Liver (tissue), 3 donors: ENCODE measurements around the gene NKAIN1.

Experiments
- CTCF ChIP-seq: fragments of 150-350 bp; IDR thresholded peaks from 2 replicates; pipeline ENCODE4 v1.5.1; 2017; ENCODE audit warnings: improper control_type of control experiment, low read depth, low read length; ENCODE audit not compliant: missing input control
- RAD21 ChIP-seq, 2 donors: IDR thresholded peaks; 2 replicates each; pipeline ENCODE4 v1.6.1; 2016; ENCODE audit warnings: antibody characterized with exemption in 2 of 2, mild to moderate bottlenecking in 2 of 2
- YY1 ChIP-seq: IDR thresholded peaks from 2 replicates; pipeline ENCODE4 v1.6.1; 2016; ENCODE audit warnings: antibody characterized with exemption, mild to moderate bottlenecking
- donor health status: healthy.
- donor health status: healthy.

GRCh38 chr1:31183126-31183525 lies 56.6 kb downstream of the NKAIN1 start:
- no peak for TF ChIP-seq RAD21 (IDR thresholded peaks at IDR 0.05)
- TF ChIP-seq CTCF: no peak
- TF ChIP-seq YY1: no peak
